AG04450 (cell line): ENCODE data around the gene ANGPTL2. TPM values are rescaled to one million over a fixed set of nuclear protein-coding genes. Genes with fewer than 3 reads are reported as not detected.

Experiments used
- CTCF ChIA-PET: fragments of 300-600, 350-600 bp; formaldehyde crosslinking; extraction: SDS; loops from one replicate; lab custom pipeline; 2022; ENCODE audit warnings: antibody characterized with exemption, inconsistent platforms; lab: Charles Lee
- POLR2A ChIA-PET: fragments of 350-600 bp; formaldehyde crosslinking; extraction: SDS; loops from one replicate; lab custom pipeline; 2021; ENCODE audit warnings: antibody characterized with exemption, inconsistent platforms; lab: Yijun Ruan, JAX
- DNase-seq: peaks from one replicate; pipeline ENCODE4 v3.0.0-alpha.2; 2011; ENCODE audit warnings: low read depth, low spot score
- H3K27ac ChIP-seq: one replicate; pipeline ENCODE4 v1.5.1; 2012; ENCODE audit warnings: low read depth, low read length, control low read depth
- H3K27me3 ChIP-seq: one replicate; pipeline ENCODE4 v1.6.0; 2012; ENCODE audit warnings: low read length; ENCODE audit not compliant: control insufficient read depth, insufficient read depth
- H3K4me3 ChIP-seq: 2 replicates; pipeline ENCODE4 v1.5.1; 2011; ENCODE audit warnings: mild to moderate bottlenecking, low read depth, low read length, control low read depth
- H3K9me3 ChIP-seq: 2 replicates; pipeline ENCODE4 v1.5.1; 2012; ENCODE audit warnings: low read length; ENCODE audit not compliant: control insufficient read depth, insufficient read depth
- polyA plus RNA-seq: library from polyadenylated mRNA; depleted of rRNA; stranded (reverse); fragments of >200 nt; gene quantifications from 2 replicates; pipeline ENCODE4 v1.2.3, GENCODE V29; 2011
- TF ChIP-seq, protein P1 (sequence below): IDR thresholded peaks from 2 replicates; pipeline ENCODE4 v1.5.1; 2011; ENCODE audit warnings: low read depth, low read length, control low read depth, inconsistent platforms

The ANGPTL2 gene
- polyA plus RNA-seq, 1 experiment, result 108 TPM

- ChIA-PET CTCF (no interaction called here), POLR2A (no interaction called here)
- H3K27ac ChIP-seq, result no peak overlapping the region
- TF ChIP-seq, protein P1, sequence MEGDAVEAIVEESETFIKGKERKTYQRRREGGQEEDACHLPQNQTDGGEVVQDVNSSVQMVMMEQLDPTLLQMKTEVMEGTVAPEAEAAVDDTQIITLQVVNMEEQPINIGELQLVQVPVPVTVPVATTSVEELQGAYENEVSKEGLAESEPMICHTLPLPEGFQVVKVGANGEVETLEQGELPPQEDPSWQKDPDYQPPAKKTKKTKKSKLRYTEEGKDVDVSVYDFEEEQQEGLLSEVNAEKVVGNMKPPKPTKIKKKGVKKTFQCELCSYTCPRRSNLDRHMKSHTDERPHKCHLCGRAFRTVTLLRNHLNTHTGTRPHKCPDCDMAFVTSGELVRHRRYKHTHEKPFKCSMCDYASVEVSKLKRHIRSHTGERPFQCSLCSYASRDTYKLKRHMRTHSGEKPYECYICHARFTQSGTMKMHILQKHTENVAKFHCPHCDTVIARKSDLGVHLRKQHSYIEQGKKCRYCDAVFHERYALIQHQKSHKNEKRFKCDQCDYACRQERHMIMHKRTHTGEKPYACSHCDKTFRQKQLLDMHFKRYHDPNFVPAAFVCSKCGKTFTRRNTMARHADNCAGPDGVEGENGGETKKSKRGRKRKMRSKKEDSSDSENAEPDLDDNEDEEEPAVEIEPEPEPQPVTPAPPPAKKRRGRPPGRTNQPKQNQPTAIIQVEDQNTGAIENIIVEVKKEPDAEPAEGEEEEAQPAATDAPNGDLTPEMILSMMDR, result no peak
- H3K4me3 ChIP-seq, result no peak overlapping the region
- no peaks in the 10 kb centered on the region for H3K27me3 ChIP-seq
- no peaks in the 10 kb centered on the region; the same call in 1 of the 2 replicates for H3K9me3 ChIP-seq
- no peak for DNase-seq
Observed at GRCh38 chr9:127113191-127113972, 9.1 kb downstream of the ANGPTL2 start.

DNA sequence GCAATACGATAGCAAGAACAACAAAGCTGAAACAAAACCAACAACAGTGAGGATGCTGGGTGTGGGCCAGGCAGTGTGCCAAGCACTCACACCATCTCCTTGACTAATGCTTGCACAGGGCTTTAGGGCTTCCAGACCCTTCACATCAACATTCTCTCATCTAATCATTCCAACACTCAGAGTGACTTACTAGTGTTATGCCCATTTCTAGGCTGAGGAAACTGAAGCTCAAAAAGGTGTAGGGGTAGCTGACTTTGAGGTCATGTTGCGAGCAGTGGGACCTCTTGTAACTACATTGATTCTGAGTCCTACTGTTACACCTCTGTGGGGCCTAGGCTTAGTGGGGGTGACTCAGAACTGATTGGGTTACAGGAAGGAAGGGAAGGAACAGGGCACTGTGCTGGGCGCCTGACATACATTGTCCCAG is 9.7 kb downstream of the ANGPTL2 start:
- TF ChIP-seq, protein P1, result no peak
- CTCF ChIA-PET, result no interaction called here
- H3K4me3 ChIP-seq, result no peak overlapping the region
- POLR2A ChIA-PET, result no interaction called here
- no peaks in the 10 kb centered on the region for H3K27me3 ChIP-seq
- H3K27ac ChIP-seq, result no peak overlapping the region
- no peaks in the 10 kb centered on the region; the same call in 1 of the 2 replicates for H3K9me3 ChIP-seq
- DNase-seq, result no peak

- ChIA-PET POLR2A (interaction anchor here (0.9 kb wide), 1 partner anchor 11 kb away, joined by 3 read pairs; no protein-coding TSS in a partner anchor), CTCF (interaction anchor here (1.3 kb wide), 1 partner anchor 147 kb away, joined by 4 read pairs; no protein-coding TSS in a partner anchor)
- TF ChIP-seq, protein P1, result no peak
- DNase-seq, result no peak
- Histone ChIP-seq H3K9me3 (no peaks in the 10 kb centered on the region; the same call in 1 of the 2 replicates), H3K27me3 (no peaks in the 10 kb centered on the region), H3K27ac (no peak overlapping the region), H3K4me3 (no peak overlapping the region)
Observed at GRCh38 chr9:127112056-127112455, 10.4 kb downstream of the ANGPTL2 start.

DNA sequence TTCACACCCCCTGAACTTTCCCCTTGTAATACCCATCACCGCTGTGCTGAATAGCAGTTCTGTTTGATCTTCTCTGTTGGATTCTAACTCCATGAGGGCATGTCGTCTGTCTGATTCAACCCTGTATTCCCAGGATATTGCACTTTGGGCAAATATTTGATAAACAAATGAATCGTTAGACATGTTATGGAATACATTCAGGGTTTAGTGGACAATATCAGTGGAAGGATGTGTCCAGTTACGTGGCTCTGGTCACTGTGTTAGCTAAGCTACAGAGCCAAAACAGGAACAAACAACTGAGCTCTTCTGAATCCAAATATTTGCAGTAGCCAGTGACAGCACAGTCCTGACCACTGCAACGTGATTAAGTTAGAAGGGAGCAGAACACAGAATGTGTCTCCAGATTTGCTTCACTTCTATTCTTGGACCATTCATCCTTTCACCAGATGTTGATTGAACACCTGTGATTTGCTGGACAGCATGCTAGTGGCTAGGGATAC is 13.2 kb downstream of the ANGPTL2 start:
- POLR2A ChIA-PET, result interaction anchor here (1.0 kb wide), 1 partner anchor 8 kb away, joined by 3 read pairs; no protein-coding TSS in a partner anchor
- no peak overlapping the region for H3K4me3 ChIP-seq
- no peak for DNase-seq

More for the DNA sequence above, 13.2 kb downstream of the ANGPTL2 start:
- no peaks in the 10 kb centered on the region; the same call in 1 of the 2 replicates for H3K9me3 ChIP-seq
- TF ChIP-seq, protein P1, result no peak
- H3K27ac ChIP-seq, result no peak overlapping the region
- no peaks in the 10 kb centered on the region for H3K27me3 ChIP-seq
- CTCF ChIA-PET, result interaction anchor here (0.5 kb wide), 1 partner anchor 32 kb away, joined by 3 read pairs; no protein-coding TSS in a partner anchor
